HG03460 (cell line): ENCODE measurements around the gene ECI1.

Experiments used
- ATAC-seq: cut with Tn5 transposase; IDR thresholded peaks from one replicate; pipeline ENCODE4 v1.9.1; 2021; ENCODE audit not compliant: unreplicated experiment

ECI1 gene

GRCh38 chr16:2197765-2198164 is 53.6 kb downstream of the ECI1 start:
- ATAC-seq = no peak

DNA sequence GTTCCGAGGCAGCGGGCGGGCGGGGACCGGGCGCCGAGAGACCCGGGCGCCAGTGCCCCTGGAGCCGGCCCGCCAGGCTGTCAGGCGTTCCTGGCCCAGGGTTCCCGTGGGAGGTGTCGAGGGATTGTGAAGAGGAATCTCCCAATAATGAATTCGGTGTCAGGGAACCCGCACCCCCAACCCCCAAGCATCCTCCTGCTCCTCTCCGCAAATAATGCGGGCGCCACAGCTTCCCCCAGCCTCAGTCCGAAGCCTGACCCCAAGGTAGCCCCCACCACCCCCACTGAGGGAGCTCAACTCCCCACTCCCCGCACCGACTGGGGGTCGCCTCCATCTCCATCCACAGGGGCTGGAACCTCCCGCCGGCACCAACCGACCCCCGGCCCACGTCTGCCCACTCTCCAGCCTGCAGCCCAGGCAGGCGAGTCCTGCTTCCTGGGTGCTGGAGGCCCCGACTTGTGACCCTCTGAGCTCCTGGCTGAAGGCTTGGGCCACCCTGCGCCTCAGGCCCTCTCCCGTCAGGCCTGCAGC is 54.3 kb downstream of the ECI1 start:
- no peak for ATAC-seq

DNA sequence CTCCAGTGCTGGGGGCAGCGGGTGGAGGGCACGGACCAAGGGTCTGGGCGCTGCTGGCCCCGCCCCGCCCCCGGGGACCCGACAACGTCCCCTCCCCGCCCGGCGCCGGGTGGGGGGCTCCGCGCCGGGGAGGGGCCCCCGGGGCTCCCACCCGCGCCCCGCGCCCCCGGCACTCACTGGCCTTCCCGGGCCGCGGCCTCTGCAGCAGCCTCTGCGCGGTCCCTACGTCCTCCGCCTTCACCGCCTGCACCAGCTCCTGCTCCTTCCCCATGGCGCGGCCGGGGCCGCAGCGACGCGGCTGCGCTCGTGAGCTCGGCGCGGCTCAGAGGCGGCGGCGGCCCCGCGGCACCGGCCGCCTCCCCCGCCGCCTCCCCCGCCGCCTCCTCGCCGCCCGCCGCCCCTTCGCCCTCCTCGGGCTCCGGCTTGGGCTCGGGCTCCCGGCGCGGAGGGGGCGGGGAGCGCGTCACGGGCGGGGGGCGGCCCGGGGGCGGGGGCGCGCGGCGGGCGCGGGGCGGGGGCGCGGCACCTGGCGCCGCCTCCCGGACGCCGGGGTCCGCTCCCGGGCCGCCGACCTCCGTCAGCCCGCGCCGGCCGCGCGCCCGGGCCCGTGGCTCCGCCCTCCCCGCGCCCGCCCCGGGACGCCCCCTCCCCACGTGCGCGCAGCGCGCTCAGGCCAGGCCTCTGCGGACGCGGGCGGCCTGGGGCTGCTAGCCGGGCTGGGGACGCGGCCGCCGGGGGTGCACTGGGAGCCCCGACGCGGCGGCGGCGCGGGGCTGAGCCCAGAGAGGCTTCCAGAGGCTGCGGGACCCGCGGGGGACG is 55.0 kb downstream of the ECI1 start, which contains the start of gene CASKIN1:
Gene CASKIN1 (minus strand): TSS at position 444 of the 819 bp plus-strand sequence. CDS start 173 bp downstream, at position 271.
- no peak for ATAC-seq

GRCh38 chr16:2195322-2196161 is 55.8 kb downstream of the ECI1 start:
- ATAC-seq = no peak

- ATAC-seq = no peak
Measured at GRCh38 chr16:2194852-2195321, 56.5 kb downstream of the ECI1 start.

DNA sequence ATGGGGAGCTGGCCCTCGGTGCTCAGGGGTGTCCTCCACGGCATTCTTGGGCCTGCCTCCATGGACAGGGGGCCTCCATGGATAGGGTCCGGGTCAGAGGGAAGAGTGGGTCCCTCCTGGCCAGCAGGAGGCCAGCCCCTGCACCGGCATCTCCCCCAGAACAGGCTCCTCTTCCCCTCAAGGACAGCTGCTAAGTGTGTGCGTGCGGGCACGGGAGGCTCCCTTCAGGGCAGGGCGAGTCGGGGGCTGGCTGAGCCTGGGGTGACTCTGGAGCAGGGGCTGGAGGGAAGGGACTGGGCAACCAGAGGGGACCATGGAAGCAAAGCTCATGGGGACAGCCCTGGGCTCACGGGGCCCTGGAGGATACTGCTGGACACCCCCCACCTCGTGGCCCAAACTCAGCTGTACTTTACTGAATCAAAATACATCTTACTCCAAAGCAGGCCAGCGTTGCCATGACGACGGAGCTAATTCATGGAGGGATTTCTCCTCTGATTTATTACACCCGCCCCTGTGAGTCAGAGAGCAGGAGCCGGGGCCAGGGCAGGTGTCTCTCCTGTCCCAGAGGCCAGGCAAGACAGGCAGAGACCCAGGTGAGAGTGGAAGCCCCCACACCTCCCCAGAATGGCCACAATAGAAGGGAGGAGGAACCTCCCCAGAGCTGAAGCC is 57.1 kb downstream of the ECI1 start:
- ATAC-seq = no peak

- no peak for ATAC-seq
Measured at GRCh38 chr16:2191446-2191706, 60.0 kb downstream of the ECI1 start.

- no peak for ATAC-seq
Measured at GRCh38 chr16:2190659-2191445, 60.5 kb downstream of the ECI1 start.

DNA sequence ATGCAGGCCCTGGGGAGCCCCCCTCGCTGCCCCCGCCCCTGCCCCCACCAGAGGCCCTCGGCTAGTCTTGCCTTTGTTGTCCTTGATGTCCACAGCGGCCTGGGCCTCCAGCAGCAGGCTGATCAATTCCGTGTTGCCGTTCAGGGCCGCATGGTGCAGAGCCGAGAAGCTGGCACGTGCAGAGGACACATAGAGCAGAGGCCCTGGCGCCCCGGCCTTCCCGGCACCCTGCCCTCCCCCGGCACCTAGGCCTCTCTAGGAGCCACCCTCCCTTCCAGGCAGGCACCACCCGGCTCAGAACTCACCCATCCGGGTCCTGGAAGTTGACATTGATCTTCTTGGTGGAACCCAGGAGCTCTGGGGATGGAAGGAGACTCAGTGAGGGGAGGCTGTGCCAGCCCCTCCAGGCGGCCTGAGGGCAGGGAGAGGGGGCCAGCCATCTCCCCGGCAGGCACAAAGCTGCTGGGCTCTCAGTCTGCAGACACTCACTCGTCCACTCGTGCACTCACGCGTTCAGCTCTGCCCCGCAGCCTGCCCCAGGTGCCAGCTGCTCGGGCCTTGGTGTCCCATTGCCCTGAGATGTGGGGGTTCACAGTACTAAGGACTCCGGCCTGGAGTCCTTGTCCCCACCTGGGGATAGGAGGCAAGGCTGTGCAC is 61.3 kb downstream of the ECI1 start:
- no peak for ATAC-seq
